HG03571 (cell line): ENCODE data around the gene SLC8A1.

Experiments used
- ATAC-seq: cut with Tn5 transposase; IDR thresholded peaks from one replicate; pipeline ENCODE4 v1.9.1; 2021; ENCODE audit not compliant: unreplicated experiment

SLC8A1 gene

GRCh38 chr2:40281021-40281940 lies 170.6 kb downstream of the SLC8A1 start:
- ATAC-seq, result no peak

- no peak for ATAC-seq
These were observed 172.4 kb downstream of the SLC8A1 start for GRCh38 chr2:40279482-40279881.

GRCh38 chr2:40279001-40279400 lies 172.9 kb downstream of the SLC8A1 start:
- ATAC-seq, result no peak

GRCh38 chr2:40276076-40276475 lies 175.8 kb downstream of the SLC8A1 start:
- no peak for ATAC-seq

GRCh38 chr2:40274270-40274669 lies 177.6 kb downstream of the SLC8A1 start:
- no peak for ATAC-seq

GRCh38 chr2:40273734-40274182 lies 178.1 kb downstream of the SLC8A1 start:
- ATAC-seq, result no peak

- no peak for ATAC-seq
These were observed 180.8 kb downstream of the SLC8A1 start for GRCh38 chr2:40271094-40271493.

- no peak for ATAC-seq
These were observed 181.5 kb downstream of the SLC8A1 start for GRCh38 chr2:40270372-40270771.

GRCh38 chr2:40268566-40268965 lies 183.3 kb downstream of the SLC8A1 start:
- ATAC-seq, result no peak

- no peak for ATAC-seq
These were observed 185.7 kb downstream of the SLC8A1 start for GRCh38 chr2:40266201-40266600.

GRCh38 chr2:40265602-40266001 lies 186.3 kb downstream of the SLC8A1 start:
- ATAC-seq, result no peak

- ATAC-seq, result no peak
These were observed 190.8 kb downstream of the SLC8A1 start for GRCh38 chr2:40261042-40261441.

- ATAC-seq, result no peak
These were observed 191.5 kb downstream of the SLC8A1 start for GRCh38 chr2:40260437-40260836.

GRCh38 chr2:40259900-40260299 lies 192.0 kb downstream of the SLC8A1 start:
- ATAC-seq, result no peak

- no peak for ATAC-seq
These were observed 193.8 kb downstream of the SLC8A1 start for GRCh38 chr2:40258135-40258457.

- no peak for ATAC-seq
These were observed 194.4 kb downstream of the SLC8A1 start for GRCh38 chr2:40257340-40258134.

GRCh38 chr2:40256649-40257048 lies 195.2 kb downstream of the SLC8A1 start:
- no peak for ATAC-seq

GRCh38 chr2:40256008-40256407 lies 195.9 kb downstream of the SLC8A1 start:
- ATAC-seq, result no peak

- no peak for ATAC-seq
These were observed 196.8 kb downstream of the SLC8A1 start for GRCh38 chr2:40255103-40255502.

GRCh38 chr2:40254611-40255010 lies 197.3 kb downstream of the SLC8A1 start:
- no peak for ATAC-seq

GRCh38 chr2:40251137-40251536 lies 200.8 kb downstream of the SLC8A1 start:
- no peak for ATAC-seq

- no peak for ATAC-seq
These were observed 202.3 kb downstream of the SLC8A1 start for GRCh38 chr2:40249577-40249976.
